ENCODE measurements around the gene TNS1.

TNS1 gene

DNA sequence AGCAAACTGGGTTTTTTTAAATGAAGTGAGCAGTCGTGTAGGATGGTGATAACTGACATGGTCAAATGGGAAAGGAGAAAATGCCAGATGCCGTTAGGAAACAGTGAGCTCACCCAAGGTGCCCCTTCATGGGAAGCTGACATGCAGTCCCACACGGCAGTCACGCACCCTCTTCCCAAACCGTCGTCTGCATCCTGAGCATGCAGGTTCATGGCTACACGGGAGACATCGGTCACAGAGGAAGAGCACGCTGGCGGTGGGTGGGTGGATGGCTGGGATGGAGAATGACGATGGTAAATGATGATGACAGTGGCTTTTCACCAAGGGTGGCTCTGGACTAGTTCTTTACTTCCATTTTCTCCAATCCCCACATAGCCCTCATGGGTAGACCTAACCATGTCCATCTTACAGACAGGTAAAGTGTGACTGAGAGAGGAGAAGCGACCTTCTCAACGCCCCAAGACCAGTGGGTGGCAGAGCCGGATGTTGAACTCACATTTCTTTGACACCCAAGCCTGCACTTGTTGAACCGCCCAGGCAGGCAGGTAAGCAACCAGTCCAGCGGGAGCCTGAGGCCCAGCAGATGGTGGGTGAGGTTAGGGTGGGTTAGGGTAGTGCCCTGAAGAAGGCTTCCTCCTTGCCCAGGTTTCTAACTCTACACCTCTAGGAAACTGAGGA, 44.5 kb downstream of the TNS1 start:
- TF ChIP-seq, protein P1, sequence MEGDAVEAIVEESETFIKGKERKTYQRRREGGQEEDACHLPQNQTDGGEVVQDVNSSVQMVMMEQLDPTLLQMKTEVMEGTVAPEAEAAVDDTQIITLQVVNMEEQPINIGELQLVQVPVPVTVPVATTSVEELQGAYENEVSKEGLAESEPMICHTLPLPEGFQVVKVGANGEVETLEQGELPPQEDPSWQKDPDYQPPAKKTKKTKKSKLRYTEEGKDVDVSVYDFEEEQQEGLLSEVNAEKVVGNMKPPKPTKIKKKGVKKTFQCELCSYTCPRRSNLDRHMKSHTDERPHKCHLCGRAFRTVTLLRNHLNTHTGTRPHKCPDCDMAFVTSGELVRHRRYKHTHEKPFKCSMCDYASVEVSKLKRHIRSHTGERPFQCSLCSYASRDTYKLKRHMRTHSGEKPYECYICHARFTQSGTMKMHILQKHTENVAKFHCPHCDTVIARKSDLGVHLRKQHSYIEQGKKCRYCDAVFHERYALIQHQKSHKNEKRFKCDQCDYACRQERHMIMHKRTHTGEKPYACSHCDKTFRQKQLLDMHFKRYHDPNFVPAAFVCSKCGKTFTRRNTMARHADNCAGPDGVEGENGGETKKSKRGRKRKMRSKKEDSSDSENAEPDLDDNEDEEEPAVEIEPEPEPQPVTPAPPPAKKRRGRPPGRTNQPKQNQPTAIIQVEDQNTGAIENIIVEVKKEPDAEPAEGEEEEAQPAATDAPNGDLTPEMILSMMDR (IDR thresholded peaks at IDR 0.05; ENCODE audit: low read depth, low read length): no peak
- H3K9me3 ChIP-seq: no peaks in the 10 kb centered on the region
- H3K27me3 ChIP-seq: no peaks in the 10 kb centered on the region
- DNase-seq: no peak
- H3K4me3 ChIP-seq (ENCODE audit: low read depth, low read length): no peak overlapping the region
- H3K36me3 ChIP-seq: peaks cover 26% of the 10 kb centered on the region
- H3K4me1 ChIP-seq: no peaks in the 10 kb centered on the region; the same call in 1 of the 2 replicates

GRCh38 chr2:217956586-217957457, 46.0 kb downstream of the TNS1 start:
- Histone ChIP-seq H3K4me3 (ENCODE audit: low read depth, low read length) (no peak overlapping the region), H3K36me3 (peaks cover 28% of the 10 kb centered on the region), H3K4me1 (no peaks in the 10 kb centered on the region; the same call in 1 of the 2 replicates), H3K9me3 (no peaks in the 10 kb centered on the region), H3K27me3 (no peaks in the 10 kb centered on the region)
- TF ChIP-seq, protein P1 (IDR thresholded peaks at IDR 0.05; ENCODE audit: low read depth, low read length): no peak
- peak; percentile 2 for DNase-seq

GRCh38 chr2:217955881-217956493, 46.8 kb downstream of the TNS1 start:
- H3K9me3 ChIP-seq: no peaks in the 10 kb centered on the region

DNA sequence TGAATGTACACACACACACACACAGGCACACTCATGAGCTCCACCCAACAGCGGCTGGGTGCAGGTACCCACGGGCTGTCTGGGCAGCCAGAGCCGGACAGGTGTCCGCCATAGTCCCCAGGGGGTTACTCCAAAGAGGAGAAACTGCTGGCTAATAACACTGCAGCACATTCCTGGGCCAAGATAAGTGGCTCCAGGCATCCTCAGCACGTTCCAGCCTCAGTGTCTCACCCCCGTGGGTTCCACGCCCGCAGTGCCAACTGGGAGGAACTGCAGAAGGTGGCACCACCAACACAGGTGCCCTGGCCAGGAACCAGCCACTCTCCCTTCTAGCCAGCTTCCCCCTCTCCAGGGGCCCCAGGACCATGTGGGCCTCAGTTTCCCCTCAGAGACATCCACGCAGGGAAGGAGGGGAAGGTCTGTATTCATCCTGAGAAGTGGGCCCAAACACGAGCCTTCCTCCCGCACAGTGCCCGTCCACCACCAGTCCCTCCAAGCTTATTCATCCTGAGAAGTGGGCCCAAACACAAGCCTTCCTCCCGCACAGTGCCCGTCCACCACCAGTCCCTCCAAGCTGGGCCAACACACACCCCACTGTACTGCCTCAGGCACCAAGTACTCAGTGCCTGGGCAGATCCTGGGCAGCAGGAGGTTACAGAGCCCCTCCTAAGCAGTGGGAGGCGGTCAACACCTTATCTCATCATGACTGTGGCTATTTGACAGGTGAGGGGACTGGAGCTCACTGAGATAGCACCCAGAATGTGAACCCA, 47.6 kb downstream of the TNS1 start:
- DNase-seq: peak; percentile 3
- TF ChIP-seq, protein P1 (IDR thresholded peaks at IDR 0.05; ENCODE audit: low read depth, low read length): no peak
- Histone ChIP-seq H3K4me1 (peaks cover 6% of the 10 kb centered on the region), H3K36me3 (peaks cover 28% of the 10 kb centered on the region), H3K9me3 (no peaks in the 10 kb centered on the region), H3K27me3 (no peaks in the 10 kb centered on the region), H3K4me3 (ENCODE audit: low read depth, low read length) (no peak overlapping the region)

More at GRCh38 chr2:217955881-217956493, 46.8 kb downstream of the TNS1 start:
- peaks cover 28% of the 10 kb centered on the region for H3K36me3 ChIP-seq
- H3K27me3 ChIP-seq: no peaks in the 10 kb centered on the region
- H3K4me1 ChIP-seq: no peaks in the 10 kb centered on the region; the same call in 1 of the 2 replicates
- no peak overlapping the region for H3K4me3 ChIP-seq (ENCODE audit: low read depth, low read length)
- no peak for DNase-seq
- TF ChIP-seq, protein P1 (IDR thresholded peaks at IDR 0.05; ENCODE audit: low read depth, low read length): no peak

DNA sequence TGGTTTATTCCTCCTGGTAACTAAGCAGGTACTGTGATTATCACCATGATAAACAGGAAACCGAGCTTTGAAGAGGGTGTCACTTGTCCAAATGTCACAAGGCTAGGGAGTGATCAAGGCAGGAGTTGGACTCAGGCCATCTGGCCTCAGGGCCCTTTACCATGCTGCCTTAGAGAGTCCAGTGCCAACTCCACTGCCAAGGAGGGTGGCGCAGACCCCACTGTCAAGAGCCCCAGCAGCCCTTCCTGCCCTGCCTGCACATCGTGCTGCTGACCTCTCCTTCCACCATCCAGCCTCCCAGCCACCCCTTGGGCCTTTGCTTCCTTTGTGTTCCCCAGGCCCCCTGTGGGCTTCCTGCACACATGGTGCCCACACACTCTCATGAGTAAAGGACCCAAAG, 48.3 kb downstream of the TNS1 start:
- H3K4me3 ChIP-seq (ENCODE audit: low read depth, low read length): no peak overlapping the region
- H3K27me3 ChIP-seq: no peaks in the 10 kb centered on the region
- peaks cover 28% of the 10 kb centered on the region for H3K36me3 ChIP-seq
- H3K4me1 ChIP-seq: peaks cover 6% of the 10 kb centered on the region
- no peaks in the 10 kb centered on the region for H3K9me3 ChIP-seq
- TF ChIP-seq, protein P1 (IDR thresholded peaks at IDR 0.05; ENCODE audit: low read depth, low read length): no peak
- DNase-seq: peak; percentile 15

Data from BE2C (cell line).